NT2/D1 (cell line): ENCODE results near the gene TXNIP.
A peak's percentile ranks its signal among the peaks of the same experiment; 100 is the strongest.

Experiments
- DNase-seq: peaks from one replicate; pipeline ENCODE4 v3.0.0-alpha.2; 2011; ENCODE audit warnings: low read depth, low spot score
- H3K27me3 ChIP-seq: 2 replicates; pipeline ENCODE4 v1.6.0; 2011; ENCODE audit warnings: mild to moderate bottlenecking; ENCODE audit not compliant: insufficient read length, insufficient read depth
- H3K36me3 ChIP-seq: 2 replicates; pipeline ENCODE4 v1.6.1; 2011; ENCODE audit warnings: mild to moderate bottlenecking, low read length, mixed read lengths; ENCODE audit not compliant: insufficient read depth, insufficient read length
- H3K4me1 ChIP-seq: 2 replicates; pipeline ENCODE4 v1.5.1; 2011; ENCODE audit not compliant: insufficient read depth, insufficient read length
- H3K4me3 ChIP-seq: 2 replicates; pipeline ENCODE4 v1.5.1; 2011; ENCODE audit warnings: low read depth; ENCODE audit not compliant: insufficient read length
- H3K9ac ChIP-seq: 2 replicates; pipeline ENCODE4 v1.6.0; 2011; ENCODE audit warnings: low read depth; ENCODE audit not compliant: insufficient read length
- H3K9me3 ChIP-seq: 2 replicates; pipeline ENCODE4 v1.5.1; 2011; ENCODE audit warnings: mild to moderate bottlenecking, low read length; ENCODE audit not compliant: insufficient read depth
- SUZ12 ChIP-seq: IDR thresholded peaks from 2 replicates; pipeline ENCODE4 v1.6.1; 2011; ENCODE audit not compliant: insufficient read length, insufficient read depth; ENCODE audit errors: extremely low read depth
- YY1 ChIP-seq: IDR thresholded peaks from 2 replicates; pipeline ENCODE4 v1.6.1; 2011; ENCODE audit not compliant: insufficient read length, insufficient read depth
- ZNF274 ChIP-seq: IDR thresholded peaks from 2 replicates; pipeline ENCODE4 v1.6.1; 2011; ENCODE audit warnings: mild to moderate bottlenecking, low read depth, low read length

Gene TXNIP

DNA sequence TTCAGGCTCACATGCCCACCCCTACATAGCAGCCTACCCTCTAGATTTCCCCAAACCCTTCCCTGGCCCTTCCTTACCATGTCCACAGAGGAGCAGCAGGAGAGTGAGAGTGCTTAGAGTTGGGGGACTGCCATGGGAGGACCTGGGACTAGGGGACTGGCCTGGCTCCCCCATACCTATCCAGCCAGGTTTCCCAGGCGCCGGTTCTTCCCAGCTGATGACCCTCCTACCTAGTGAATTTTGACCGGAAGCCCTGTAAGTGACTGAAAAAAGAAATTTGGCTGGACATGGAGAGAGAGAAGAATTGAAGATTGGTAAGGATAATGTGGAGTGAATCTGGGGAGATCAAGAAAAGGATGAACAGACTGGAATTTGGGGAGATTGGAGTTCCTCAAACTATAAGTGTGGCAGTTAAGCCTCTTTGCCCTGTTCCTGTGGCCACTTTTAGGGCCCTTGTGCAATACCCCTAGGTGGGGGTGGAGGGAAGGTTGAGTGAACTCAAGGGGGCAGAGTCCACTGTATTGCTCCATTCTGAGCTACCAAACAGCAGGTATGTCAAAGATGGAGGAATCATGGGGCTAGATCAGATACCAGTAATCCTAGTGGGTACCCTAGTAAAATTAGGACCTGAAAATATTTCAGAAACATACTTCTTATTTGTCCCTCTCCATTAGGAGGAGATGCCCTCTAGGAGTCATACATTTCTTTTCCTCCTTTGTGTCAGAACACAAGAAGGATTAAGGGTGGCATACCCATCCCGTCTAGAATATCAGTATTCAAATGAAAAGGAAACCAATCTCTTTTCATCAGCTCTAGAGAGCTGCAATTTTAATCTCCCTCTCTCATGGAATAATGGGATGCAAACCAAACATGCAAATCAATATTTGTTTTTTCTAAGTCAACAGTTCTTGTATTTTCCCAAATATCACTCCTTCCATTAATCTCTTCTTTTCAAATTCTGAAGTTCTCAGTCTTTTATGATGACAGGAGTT is 24.0 kb upstream of the TXNIP start:
- Histone ChIP-seq H3K9me3 (no peaks in the 10 kb centered on the region), H3K36me3 (no peaks in the 10 kb centered on the region), H3K4me1 (no peaks in the 10 kb centered on the region), H3K27me3 (no peaks in the 10 kb centered on the region), H3K4me3 (no peak overlapping the region), H3K9ac (no peak overlapping the region)
- DNase-seq: no peak
- TF ChIP-seq SUZ12: no peak
- no peak for TF ChIP-seq YY1
- no peak for TF ChIP-seq ZNF274

DNA sequence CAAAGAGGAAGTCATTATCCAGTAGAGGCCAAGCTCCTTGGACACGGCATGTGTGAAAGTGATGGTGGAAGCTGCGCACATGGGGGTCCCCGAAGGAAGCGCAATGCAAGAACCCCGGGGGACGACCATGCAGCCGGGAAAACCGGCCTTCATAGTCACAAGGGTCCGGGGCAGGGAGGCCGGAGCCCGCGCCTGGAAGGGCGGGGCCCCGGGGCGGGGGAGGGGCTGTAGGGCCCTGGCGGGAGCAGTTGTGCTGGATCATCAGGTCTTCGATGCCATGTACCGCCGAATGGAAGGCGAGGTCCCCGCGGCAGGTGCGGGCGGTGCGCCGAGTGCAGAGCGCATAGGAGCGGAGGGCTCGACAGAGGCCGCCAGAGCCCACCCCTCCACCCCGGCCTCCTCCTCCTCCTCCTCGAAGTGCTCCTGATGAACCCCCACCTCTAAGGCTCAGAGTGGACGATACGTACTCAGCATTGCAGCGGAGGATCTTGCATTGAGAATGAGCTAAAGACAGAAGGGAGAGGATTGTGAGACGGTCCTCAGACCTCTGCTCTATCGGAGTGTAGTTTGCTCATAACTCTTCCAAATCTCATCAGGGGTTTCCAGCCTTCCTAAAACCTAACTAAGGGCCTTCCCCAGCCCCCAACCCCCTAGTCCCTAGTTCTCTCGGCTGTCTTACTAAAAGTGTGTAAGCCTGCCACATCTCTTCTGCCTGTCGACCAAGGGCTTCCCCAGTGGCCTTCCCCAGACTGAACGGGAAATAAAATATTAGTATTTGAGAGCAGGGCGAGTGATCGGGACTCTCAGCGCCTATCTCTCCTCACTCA is 23.1 kb upstream of the TXNIP start:
- no peak overlapping the region for H3K4me3 ChIP-seq
- no peaks in the 10 kb centered on the region for H3K27me3 ChIP-seq
- no peak for TF ChIP-seq YY1
- TF ChIP-seq SUZ12: no peak
- no peak for TF ChIP-seq ZNF274
- H3K9ac ChIP-seq: no peak overlapping the region
- DNase-seq: no peak
- H3K9me3 ChIP-seq: no peaks in the 10 kb centered on the region
- no peaks in the 10 kb centered on the region for H3K4me1 ChIP-seq
- H3K36me3 ChIP-seq: no peaks in the 10 kb centered on the region

DNA sequence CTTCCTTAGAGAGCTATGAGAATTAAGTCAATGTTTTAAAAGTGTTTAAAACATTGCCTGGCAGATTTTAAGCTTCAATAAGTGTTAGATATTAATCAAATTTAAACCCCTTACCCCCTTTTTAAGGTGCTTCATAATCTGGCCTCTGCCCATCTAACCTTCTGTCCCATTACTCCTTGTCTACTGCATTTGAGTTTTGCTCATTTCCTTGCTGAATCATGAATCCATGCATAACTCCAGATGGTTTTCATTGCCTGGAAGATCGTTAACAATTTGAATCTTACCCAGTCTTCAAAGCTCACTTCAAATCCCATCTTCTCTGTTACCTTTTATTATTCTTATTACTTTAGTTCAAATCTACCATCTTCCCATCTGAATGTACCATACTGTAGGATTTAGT is 20.5 kb upstream of the TXNIP start:
- TF ChIP-seq ZNF274: no peak
- no peak for TF ChIP-seq YY1
- TF ChIP-seq SUZ12: no peak
- H3K4me1 ChIP-seq: no peaks in the 10 kb centered on the region
- H3K36me3 ChIP-seq: no peaks in the 10 kb centered on the region
- no peak overlapping the region for H3K4me3 ChIP-seq
- H3K9me3 ChIP-seq: no peaks in the 10 kb centered on the region
- H3K9ac ChIP-seq: no peak overlapping the region
- no peak for DNase-seq
- H3K27me3 ChIP-seq: no peaks in the 10 kb centered on the region

DNA sequence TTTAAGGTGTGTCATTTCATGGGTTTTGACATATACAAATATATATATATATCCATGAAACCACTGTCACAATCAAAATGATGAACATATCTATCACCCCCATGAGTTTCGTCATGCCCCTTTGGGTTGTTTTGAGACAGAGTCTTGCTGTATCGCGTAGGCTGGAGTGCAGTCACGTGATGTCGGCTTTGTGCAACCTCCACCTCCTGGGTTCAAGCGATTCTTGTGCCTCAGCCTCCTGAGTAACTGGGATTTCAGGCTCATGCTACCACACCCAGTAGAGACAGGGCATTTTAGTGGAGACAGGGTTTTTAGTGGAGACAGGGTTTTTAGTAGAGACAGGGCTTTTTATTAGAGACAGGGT is 17.2 kb upstream of the TXNIP start:
- H3K9ac ChIP-seq: no peak overlapping the region
- no peaks in the 10 kb centered on the region for H3K9me3 ChIP-seq
- TF ChIP-seq ZNF274 (no peak), YY1 (no peak), SUZ12 (no peak)
- no peaks in the 10 kb centered on the region for H3K4me1 ChIP-seq
- no peaks in the 10 kb centered on the region for H3K27me3 ChIP-seq
- no peak for DNase-seq
- H3K36me3 ChIP-seq: no peaks in the 10 kb centered on the region
- no peak overlapping the region for H3K4me3 ChIP-seq

DNA sequence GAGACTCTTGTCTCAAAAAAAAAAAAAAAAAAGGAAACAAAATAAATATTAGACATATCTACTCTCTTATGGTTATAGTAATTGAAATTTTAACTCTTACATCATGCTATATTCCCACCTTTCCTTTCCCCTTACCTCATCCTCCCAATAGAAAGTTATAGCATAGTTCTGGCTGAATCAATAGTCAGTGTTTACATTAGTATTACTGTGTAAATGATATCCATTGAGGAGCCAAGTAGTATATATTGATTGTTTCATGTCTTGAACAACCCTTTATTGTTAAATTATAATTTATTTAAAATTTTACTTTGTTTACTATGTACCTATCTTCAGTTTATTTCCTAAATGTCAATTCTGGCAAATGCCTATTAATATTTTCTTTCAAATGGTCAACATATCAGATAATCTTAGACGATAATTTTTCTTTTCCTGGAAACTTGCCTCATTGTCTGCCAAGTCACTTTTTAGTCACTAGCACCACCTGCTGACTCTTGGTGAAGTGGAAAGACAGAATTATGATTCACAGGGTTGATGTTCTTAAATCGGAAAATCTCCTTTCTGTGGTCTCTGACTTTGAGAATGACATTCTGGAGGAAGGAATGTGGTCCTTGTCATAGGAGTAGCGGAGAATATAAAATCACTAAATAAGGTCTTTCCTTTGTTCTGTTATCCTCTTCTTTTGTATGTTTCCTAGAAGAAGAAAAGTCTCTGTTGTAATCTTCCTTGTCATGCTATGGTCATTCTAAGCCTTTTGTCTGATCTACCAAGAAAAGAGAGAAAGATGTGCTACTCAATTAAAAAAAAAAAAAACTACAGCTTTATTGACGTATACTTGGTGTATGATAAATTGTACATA is 16.6 kb upstream of the TXNIP start:
- no peaks in the 10 kb centered on the region for H3K27me3 ChIP-seq
- peak; percentile 56 for DNase-seq
- TF ChIP-seq ZNF274 (no peak), YY1 (no peak), SUZ12 (no peak)
- H3K9ac ChIP-seq: no peak overlapping the region
- H3K9me3 ChIP-seq: no peaks in the 10 kb centered on the region
- no peaks in the 10 kb centered on the region for H3K36me3 ChIP-seq
- no peaks in the 10 kb centered on the region for H3K4me1 ChIP-seq
- H3K4me3 ChIP-seq: no peak overlapping the region

DNA sequence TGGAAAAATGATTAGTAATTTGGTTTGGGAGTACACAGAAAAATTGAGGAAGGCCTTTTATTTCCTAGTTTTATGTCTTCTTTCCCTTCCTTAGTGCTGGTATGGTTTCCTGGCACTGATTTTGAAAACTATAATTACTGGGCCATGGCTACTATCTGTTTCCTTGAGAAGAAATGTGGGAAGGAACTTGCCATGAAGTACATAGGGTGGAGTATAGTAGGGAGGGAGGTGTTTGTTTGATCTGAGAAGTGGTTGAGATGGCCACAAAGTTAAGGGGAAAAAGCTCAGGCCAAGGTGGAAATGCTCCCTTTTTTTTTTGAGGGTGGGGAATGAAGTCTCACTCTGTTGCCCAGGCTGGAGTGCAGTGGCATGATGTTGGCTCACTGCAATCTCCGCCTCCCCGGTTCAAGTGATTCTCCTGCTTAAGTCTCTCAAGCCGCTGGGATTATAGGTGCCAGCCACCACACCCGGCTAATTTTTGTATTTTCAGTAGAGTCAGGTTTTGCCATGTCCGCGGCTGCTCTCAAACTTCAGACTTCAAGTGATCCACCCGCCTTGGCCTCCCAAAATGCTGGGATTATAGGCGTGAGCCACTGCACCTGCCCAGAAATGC is 13.9 kb upstream of the TXNIP start:
- no peak for TF ChIP-seq SUZ12
- no peak for TF ChIP-seq YY1
- no peak for TF ChIP-seq ZNF274
- Histone ChIP-seq H3K9me3 (no peaks in the 10 kb centered on the region), H3K9ac (no peak overlapping the region), H3K4me3 (no peak overlapping the region), H3K36me3 (no peaks in the 10 kb centered on the region), H3K4me1 (no peaks in the 10 kb centered on the region), H3K27me3 (no peaks in the 10 kb centered on the region)
- DNase-seq: no peak
